Adrenal gland (tissue), 5 donors: ENCODE results near the gene DOCK10.

ENCODE experiments used
- POLR2A ChIP-seq, 2 donors: fragments of 450-650 bp; IDR thresholded peaks; one replicate each; pipeline ENCODE4 v1.6.1; 2017; ENCODE audit warnings: antibody characterized with exemption in 2 of 2, mild to moderate bottlenecking in 2 of 2, moderate library complexity in 1 of 2
- TF ChIP-seq, protein P1 (sequence below), 6 experiments: fragments of 450-650 bp in 4 of 6; fragments of 200-600 bp in 2 of 6; sonication (generic) in 1 of 6; IDR thresholded peaks; 1 replicate in 5 of 6; 2 replicates in 1 of 6; pipeline versions ENCODE4 v1.5.1 to v1.8.0; 2016 to 2021; ENCODE audit warnings: antibody characterized with exemption in 6 of 6, mild to moderate bottlenecking in 2 of 6, moderate library complexity in 1 of 6
- donor health status: DM: no; HTN: no; CAD: no.

DNA sequence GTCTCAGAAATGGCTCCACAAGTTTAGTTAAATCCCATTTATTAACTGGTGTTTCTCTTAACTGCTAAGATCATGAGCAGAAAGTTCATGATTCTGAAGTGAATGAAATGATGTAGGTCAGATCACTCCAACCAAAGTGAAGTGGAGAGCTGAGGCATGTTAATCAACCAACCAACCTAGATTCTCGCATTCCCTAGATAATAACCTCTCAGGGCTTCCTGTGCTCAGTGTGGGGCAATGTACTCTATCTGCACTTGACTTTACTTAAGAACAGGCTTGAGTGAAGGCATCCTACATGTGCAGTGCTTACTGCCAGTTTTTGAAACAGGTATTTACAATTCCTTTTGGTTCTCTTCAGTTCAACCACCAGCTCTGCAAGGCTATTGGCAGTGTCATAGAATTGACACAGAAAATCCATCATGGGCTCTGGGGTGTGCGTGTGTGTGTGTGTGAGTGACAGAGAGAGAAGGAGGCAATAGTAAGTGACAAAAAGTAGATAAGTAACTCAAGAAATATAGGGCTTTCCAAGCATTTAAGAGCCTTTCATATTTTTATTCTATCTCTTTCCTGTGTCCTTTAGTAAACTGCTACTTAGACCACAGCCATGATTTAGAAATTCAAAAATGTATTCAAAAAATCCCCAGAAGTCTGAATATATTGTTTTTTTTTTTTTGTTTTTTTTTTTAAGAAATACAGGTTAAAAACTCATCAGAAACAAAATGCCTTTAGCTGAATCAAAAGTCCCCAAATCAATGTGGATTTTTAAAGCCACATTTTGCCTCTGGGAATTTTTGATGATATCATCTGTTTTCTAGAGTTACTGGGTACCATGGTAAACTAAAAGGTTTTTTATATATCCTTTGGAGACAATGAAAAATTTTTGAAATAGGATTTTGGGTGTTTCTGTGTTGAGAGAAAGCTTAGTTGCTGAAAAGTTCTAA is 28.6 kb downstream of the DOCK10 start:
- TF ChIP-seq, protein P1, sequence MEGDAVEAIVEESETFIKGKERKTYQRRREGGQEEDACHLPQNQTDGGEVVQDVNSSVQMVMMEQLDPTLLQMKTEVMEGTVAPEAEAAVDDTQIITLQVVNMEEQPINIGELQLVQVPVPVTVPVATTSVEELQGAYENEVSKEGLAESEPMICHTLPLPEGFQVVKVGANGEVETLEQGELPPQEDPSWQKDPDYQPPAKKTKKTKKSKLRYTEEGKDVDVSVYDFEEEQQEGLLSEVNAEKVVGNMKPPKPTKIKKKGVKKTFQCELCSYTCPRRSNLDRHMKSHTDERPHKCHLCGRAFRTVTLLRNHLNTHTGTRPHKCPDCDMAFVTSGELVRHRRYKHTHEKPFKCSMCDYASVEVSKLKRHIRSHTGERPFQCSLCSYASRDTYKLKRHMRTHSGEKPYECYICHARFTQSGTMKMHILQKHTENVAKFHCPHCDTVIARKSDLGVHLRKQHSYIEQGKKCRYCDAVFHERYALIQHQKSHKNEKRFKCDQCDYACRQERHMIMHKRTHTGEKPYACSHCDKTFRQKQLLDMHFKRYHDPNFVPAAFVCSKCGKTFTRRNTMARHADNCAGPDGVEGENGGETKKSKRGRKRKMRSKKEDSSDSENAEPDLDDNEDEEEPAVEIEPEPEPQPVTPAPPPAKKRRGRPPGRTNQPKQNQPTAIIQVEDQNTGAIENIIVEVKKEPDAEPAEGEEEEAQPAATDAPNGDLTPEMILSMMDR (IDR thresholded peaks at IDR 0.05), result no peak
- TF ChIP-seq POLR2A (IDR thresholded peaks at IDR 0.05), result no peak
